ENCODE measurements around the gene RAP1GDS1. TPM values are rescaled to one million over a fixed set of nuclear protein-coding genes. Genes with fewer than 3 reads are reported as not detected.
"Not testable (repeated sequence)": the region's sequence is repeated elsewhere in the genome, so short reads cannot be mapped to it uniquely, and the experiment has no call there.

The RAP1GDS1 gene
- total RNA-seq, 4 donors from 2014 or later, result 29.8 to 52.2 (median 34.7) TPM

DNA sequence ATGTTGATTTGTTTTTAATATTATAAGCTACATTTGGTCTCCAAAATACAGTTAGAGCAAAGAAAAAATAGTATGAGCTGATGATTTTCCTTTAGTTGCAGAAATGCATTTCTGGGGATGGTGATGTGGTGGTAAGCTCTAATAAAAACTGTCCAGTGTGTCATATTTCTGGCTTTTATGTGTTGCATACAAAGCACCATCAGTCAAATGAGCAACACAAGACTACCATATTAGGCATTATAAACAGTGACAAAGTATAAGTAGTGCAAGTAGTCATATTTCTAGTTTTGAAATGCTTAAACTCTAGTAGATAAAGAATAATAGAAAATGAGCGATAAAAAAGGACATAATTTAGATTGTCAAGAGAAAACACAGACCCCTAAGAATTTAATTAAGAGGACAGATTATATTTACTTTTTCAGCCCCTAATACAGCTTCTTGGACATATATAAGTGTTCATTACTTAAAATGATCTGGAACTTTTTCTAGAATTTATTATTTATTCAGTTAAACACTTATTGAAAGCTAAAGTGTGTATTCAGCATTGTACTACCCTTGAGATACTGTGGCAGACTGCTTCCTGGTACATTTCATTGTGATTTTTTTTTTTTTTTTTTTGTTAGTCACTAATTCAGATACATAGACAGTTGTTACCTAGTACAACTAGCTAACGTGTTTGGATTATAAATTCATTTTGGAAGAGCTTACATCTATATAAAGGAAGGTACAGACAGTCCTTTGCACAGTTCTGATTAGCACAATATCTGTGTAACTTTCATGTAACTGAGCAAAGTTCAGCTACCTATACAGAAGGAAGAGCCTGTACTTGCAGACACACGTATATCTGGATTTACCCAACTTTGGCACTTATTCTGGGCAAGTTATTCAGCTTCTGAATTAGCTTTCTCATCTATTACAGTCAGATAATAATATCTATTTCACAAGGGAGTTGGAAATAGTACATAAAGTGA is 22.3 kb downstream of the RAP1GDS1 start:
- 76% methylated on average over 3 of the region's 3 CpGs for WGBS
- H3K9me3 ChIP-seq, result no peaks in the 10 kb centered on the region
- DNase-seq (ENCODE audit: extremely low spot score), result no peak
- TF ChIP-seq POLR2AphosphoS5 (IDR thresholded peaks at IDR 0.05) (no peak), POLR2A (IDR thresholded peaks at IDR 0.05; ENCODE audit: low read depth) (no peak), EP300 (IDR thresholded peaks at IDR 0.05) (no peak), CTCF (IDR thresholded peaks at IDR 0.05) (no peak)
- intact Hi-C loops (cut with DNase I), result no loop called here
- H3K4me3 ChIP-seq, result no peak overlapping the region
- H3K27me3 ChIP-seq, result no peaks in the 10 kb centered on the region
- no peak overlapping the region for H3K27ac ChIP-seq (replicated peaks in 1 of 4)
- peaks cover 0 to 16% (median 12%) of the 10 kb centered on the region in 4 donors for H3K4me1 ChIP-seq
- no peaks in the 10 kb centered on the region for H3K36me3 ChIP-seq

GRCh38 chr4:98284640-98285046 is 23.5 kb downstream of the RAP1GDS1 start:
- Histone ChIP-seq H3K4me3 (no peak overlapping the region), H3K9me3 (no peaks in the 10 kb centered on the region), H3K36me3 (no peaks in the 10 kb centered on the region), H3K4me1 (peaks cover 4 to 27% (median 18%) of the 10 kb centered on the region in 4 donors), H3K27ac (replicated peaks in 1 of 4) (no peak overlapping the region), H3K27me3 (no peaks in the 10 kb centered on the region)
- DNase-seq (ENCODE audit: extremely low spot score), result no peak
- no peak for TF ChIP-seq POLR2A (IDR thresholded peaks at IDR 0.05; ENCODE audit: low read depth)
- TF ChIP-seq POLR2AphosphoS5 (IDR thresholded peaks at IDR 0.05), result no peak
- TF ChIP-seq CTCF (IDR thresholded peaks at IDR 0.05), result no peak
- TF ChIP-seq EP300 (IDR thresholded peaks at IDR 0.05), result no peak
- intact Hi-C loops (cut with DNase I), result no loop called here
- WGBS, result 94% methylated on average over 3 of the region's 3 CpGs

- H3K27ac ChIP-seq (replicated peaks in 1 of 4), result no peak overlapping the region
- intact Hi-C loops (cut with DNase I), result no loop called here
These were observed 24.5 kb downstream of the RAP1GDS1 start for GRCh38 chr4:98285676-98286075.

GRCh38 chr4:98287328-98287727 is 26.1 kb downstream of the RAP1GDS1 start:
- intact Hi-C loops (cut with DNase I), result no loop called here

More at GRCh38 chr4:98285676-98286075, 24.5 kb downstream of the RAP1GDS1 start:
- no peak for DNase-seq (ENCODE audit: extremely low spot score)
- Histone ChIP-seq H3K9me3 (no peaks in the 10 kb centered on the region), H3K27me3 (no peaks in the 10 kb centered on the region), H3K4me3 (no peak overlapping the region), H3K36me3 (no peaks in the 10 kb centered on the region), H3K4me1 (peaks cover 9 to 38% (median 26%) of the 10 kb centered on the region in 4 donors)
- 94% methylated on average over 3 of the region's 3 CpGs for WGBS
- TF ChIP-seq POLR2AphosphoS5 (IDR thresholded peaks at IDR 0.05), result no peak

GRCh38 chr4:98288671-98289070 is 27.5 kb downstream of the RAP1GDS1 start:
- H3K27ac ChIP-seq (replicated peaks in 1 of 4); DNase-seq (ENCODE audit: extremely low spot score); H3K9me3 ChIP-seq; intact Hi-C loops (cut with DNase I); H3K36me3 ChIP-seq; H3K4me3 ChIP-seq; H3K27me3 ChIP-seq: not testable (repeated sequence)
- peaks cover 16 to 32% (median 21%) of the 10 kb centered on the region in 4 donors for H3K4me1 ChIP-seq
- WGBS, result 88% methylated on average over 3 of the region's 3 CpGs

More at GRCh38 chr4:98287328-98287727, 26.1 kb downstream of the RAP1GDS1 start:
- Histone ChIP-seq H3K9me3 (no peaks in the 10 kb centered on the region), H3K36me3 (no peaks in the 10 kb centered on the region), H3K4me3 (no peak overlapping the region), H3K27ac (replicated peaks in 1 of 4) (no peak overlapping the region), H3K27me3 (no peaks in the 10 kb centered on the region), H3K4me1 (peaks cover 10 to 43% (median 29%) of the 10 kb centered on the region in 4 donors)
- no peak for DNase-seq (ENCODE audit: extremely low spot score)
- no peak for TF ChIP-seq POLR2A (IDR thresholded peaks at IDR 0.05; ENCODE audit: low read depth)
- no peak for TF ChIP-seq EP300 (IDR thresholded peaks at IDR 0.05)

- TF ChIP-seq POLR2A (IDR thresholded peaks at IDR 0.05; ENCODE audit: low read depth), result no peak
- TF ChIP-seq POLR2AphosphoS5 (IDR thresholded peaks at IDR 0.05), result no peak
- TF ChIP-seq CTCF (IDR thresholded peaks at IDR 0.05), result no peak
- no peak for TF ChIP-seq EP300 (IDR thresholded peaks at IDR 0.05)
- Histone ChIP-seq H3K27ac (replicated peaks in 1 of 4) (no peak overlapping the region), H3K4me3 (no peak overlapping the region), H3K36me3 (no peaks in the 10 kb centered on the region), H3K4me1 (peaks cover 12 to 27% (median 19%) of the 10 kb centered on the region in 4 donors), H3K27me3 (no peaks in the 10 kb centered on the region), H3K9me3 (no peaks in the 10 kb centered on the region)
- WGBS, result 95% methylated on average over 1 of the region's 1 CpG
- intact Hi-C loops (cut with DNase I), result no loop called here
- DNase-seq (ENCODE audit: extremely low spot score), result no peak
These were observed 28.2 kb downstream of the RAP1GDS1 start for GRCh38 chr4:98289375-98289774.

Measured in esophagus muscularis mucosa (tissue), 4 donors.